ENCODE data around the gene POM121C.
"Not testable (repeated sequence)": the region's sequence is repeated elsewhere in the genome, so short reads cannot be mapped to it uniquely, and the experiment has no call there.

POM121C gene

GRCh38 chr7:75415428-75415817 is 70.7 kb downstream of the POM121C start:
- Histone ChIP-seq H3K4me1 (ENCODE audit: control insufficient read depth in 5 of 5, insufficient read depth in 5 of 5, low read length in 5 of 5) (peaks cover 0 to 21% (median 6%) of the 10 kb centered on the region in 5 donors), H3K36me3 (ENCODE audit: control insufficient read depth in 5 of 5, insufficient read depth in 5 of 5, low read length in 5 of 5) (peaks cover 0 to 24% (median 5%) of the 10 kb centered on the region in 5 donors)
- H3K27ac ChIP-seq (ENCODE audit: low read depth, low read length); H3K9me3 ChIP-seq (ENCODE audit: control insufficient read depth in 5 of 5, low read length in 5 of 5); H3K9ac ChIP-seq (ENCODE audit: low read length in 5 of 5); H3K27me3 ChIP-seq (ENCODE audit: control insufficient read depth in 5 of 5, insufficient read depth in 4 of 5, low read length in 5 of 5); H3K4me3 ChIP-seq (ENCODE audit: low read depth in 1 of 5, low read length in 5 of 5): not testable (repeated sequence)

- not testable (repeated sequence) for H3K9me3 ChIP-seq (ENCODE audit: control insufficient read depth in 5 of 5, low read length in 5 of 5); H3K4me3 ChIP-seq (ENCODE audit: low read depth in 1 of 5, low read length in 5 of 5); H3K27ac ChIP-seq (ENCODE audit: low read depth, low read length); H3K27me3 ChIP-seq (ENCODE audit: control insufficient read depth in 5 of 5, insufficient read depth in 4 of 5, low read length in 5 of 5); H3K9ac ChIP-seq (ENCODE audit: low read length in 5 of 5)
- Histone ChIP-seq H3K4me1 (ENCODE audit: control insufficient read depth in 5 of 5, insufficient read depth in 5 of 5, low read length in 5 of 5) (peaks cover 0 to 17% (median 6%) of the 10 kb centered on the region in 5 donors), H3K36me3 (ENCODE audit: control insufficient read depth in 5 of 5, insufficient read depth in 5 of 5, low read length in 5 of 5) (peaks cover 0 to 23% (median 5%) of the 10 kb centered on the region in 5 donors)
Observed at GRCh38 chr7:75414708-75415427, 71.2 kb downstream of the POM121C start.

- H3K27me3 ChIP-seq (ENCODE audit: control insufficient read depth in 5 of 5, insufficient read depth in 4 of 5, low read length in 5 of 5); H3K9me3 ChIP-seq (ENCODE audit: control insufficient read depth in 5 of 5, low read length in 5 of 5); H3K27ac ChIP-seq (ENCODE audit: low read depth, low read length); H3K4me3 ChIP-seq (ENCODE audit: low read depth in 1 of 5, low read length in 5 of 5); H3K9ac ChIP-seq (ENCODE audit: low read length in 5 of 5): not testable (repeated sequence)
- peaks cover 0 to 18% (median 4%) of the 10 kb centered on the region in 5 donors for H3K36me3 ChIP-seq (ENCODE audit: control insufficient read depth in 5 of 5, insufficient read depth in 5 of 5, low read length in 5 of 5)
- H3K4me1 ChIP-seq (ENCODE audit: control insufficient read depth in 5 of 5, insufficient read depth in 5 of 5, low read length in 5 of 5), result peaks cover 0 to 14% (median 6%) of the 10 kb centered on the region in 5 donors
Observed at GRCh38 chr7:75414204-75414603, 71.9 kb downstream of the POM121C start.

GRCh38 chr7:75410823-75411173 is 75.3 kb downstream of the POM121C start:
- not testable (repeated sequence) for H3K9me3 ChIP-seq (ENCODE audit: control insufficient read depth in 5 of 5, low read length in 5 of 5); H3K27me3 ChIP-seq (ENCODE audit: control insufficient read depth in 5 of 5, insufficient read depth in 4 of 5, low read length in 5 of 5); H3K4me1 ChIP-seq (ENCODE audit: control insufficient read depth in 5 of 5, insufficient read depth in 5 of 5, low read length in 5 of 5); H3K4me3 ChIP-seq (ENCODE audit: low read depth in 1 of 5, low read length in 5 of 5); H3K9ac ChIP-seq (ENCODE audit: low read length in 5 of 5); H3K27ac ChIP-seq (ENCODE audit: low read depth, low read length); H3K36me3 ChIP-seq (ENCODE audit: control insufficient read depth in 5 of 5, insufficient read depth in 5 of 5, low read length in 5 of 5)

- not testable (repeated sequence) for H3K36me3 ChIP-seq (ENCODE audit: control insufficient read depth in 5 of 5, insufficient read depth in 5 of 5, low read length in 5 of 5); H3K9ac ChIP-seq (ENCODE audit: low read length in 5 of 5); H3K4me1 ChIP-seq (ENCODE audit: control insufficient read depth in 5 of 5, insufficient read depth in 5 of 5, low read length in 5 of 5); H3K27ac ChIP-seq (ENCODE audit: low read depth, low read length); H3K9me3 ChIP-seq (ENCODE audit: control insufficient read depth in 5 of 5, low read length in 5 of 5); H3K27me3 ChIP-seq (ENCODE audit: control insufficient read depth in 5 of 5, insufficient read depth in 4 of 5, low read length in 5 of 5); H3K4me3 ChIP-seq (ENCODE audit: low read depth in 1 of 5, low read length in 5 of 5)
Observed at GRCh38 chr7:75409880-75410822, 75.9 kb downstream of the POM121C start.

GRCh38 chr7:75404663-75405062 is 81.4 kb downstream of the POM121C start:
- H3K9me3 ChIP-seq (ENCODE audit: control insufficient read depth in 5 of 5, low read length in 5 of 5); H3K9ac ChIP-seq (ENCODE audit: low read length in 5 of 5); H3K4me3 ChIP-seq (ENCODE audit: low read depth in 1 of 5, low read length in 5 of 5): not testable (repeated sequence)

GRCh38 chr7:75403455-75404443 is 82.3 kb downstream of the POM121C start:
- not testable (repeated sequence) for H3K4me3 ChIP-seq (ENCODE audit: low read depth in 1 of 5, low read length in 5 of 5); H3K27me3 ChIP-seq (ENCODE audit: control insufficient read depth in 5 of 5, insufficient read depth in 4 of 5, low read length in 5 of 5); H3K4me1 ChIP-seq (ENCODE audit: control insufficient read depth in 5 of 5, insufficient read depth in 5 of 5, low read length in 5 of 5); H3K9ac ChIP-seq (ENCODE audit: low read length in 5 of 5); H3K27ac ChIP-seq (ENCODE audit: low read depth, low read length); H3K9me3 ChIP-seq (ENCODE audit: control insufficient read depth in 5 of 5, low read length in 5 of 5); H3K36me3 ChIP-seq (ENCODE audit: control insufficient read depth in 5 of 5, insufficient read depth in 5 of 5, low read length in 5 of 5)

More at GRCh38 chr7:75404663-75405062, 81.4 kb downstream of the POM121C start:
- not testable (repeated sequence) for H3K36me3 ChIP-seq (ENCODE audit: control insufficient read depth in 5 of 5, insufficient read depth in 5 of 5, low read length in 5 of 5); H3K4me1 ChIP-seq (ENCODE audit: control insufficient read depth in 5 of 5, insufficient read depth in 5 of 5, low read length in 5 of 5); H3K27ac ChIP-seq (ENCODE audit: low read depth, low read length); H3K27me3 ChIP-seq (ENCODE audit: control insufficient read depth in 5 of 5, insufficient read depth in 4 of 5, low read length in 5 of 5)

- not testable (repeated sequence) for H3K36me3 ChIP-seq (ENCODE audit: control insufficient read depth in 5 of 5, insufficient read depth in 5 of 5, low read length in 5 of 5); H3K4me3 ChIP-seq (ENCODE audit: low read depth in 1 of 5, low read length in 5 of 5)
Observed at GRCh38 chr7:75400575-75400974, 85.5 kb downstream of the POM121C start.

GRCh38 chr7:75398771-75399700 is 87.1 kb downstream of the POM121C start:
- H3K36me3 ChIP-seq (ENCODE audit: control insufficient read depth in 5 of 5, insufficient read depth in 5 of 5, low read length in 5 of 5); H3K9ac ChIP-seq (ENCODE audit: low read length in 5 of 5); H3K9me3 ChIP-seq (ENCODE audit: control insufficient read depth in 5 of 5, low read length in 5 of 5): not testable (repeated sequence)

More at GRCh38 chr7:75400575-75400974, 85.5 kb downstream of the POM121C start:
- H3K9me3 ChIP-seq (ENCODE audit: control insufficient read depth in 5 of 5, low read length in 5 of 5); H3K27ac ChIP-seq (ENCODE audit: low read depth, low read length); H3K27me3 ChIP-seq (ENCODE audit: control insufficient read depth in 5 of 5, insufficient read depth in 4 of 5, low read length in 5 of 5); H3K9ac ChIP-seq (ENCODE audit: low read length in 5 of 5); H3K4me1 ChIP-seq (ENCODE audit: control insufficient read depth in 5 of 5, insufficient read depth in 5 of 5, low read length in 5 of 5): not testable (repeated sequence)

More at GRCh38 chr7:75398771-75399700, 87.1 kb downstream of the POM121C start:
- not testable (repeated sequence) for H3K4me3 ChIP-seq (ENCODE audit: low read depth in 1 of 5, low read length in 5 of 5); H3K27me3 ChIP-seq (ENCODE audit: control insufficient read depth in 5 of 5, insufficient read depth in 4 of 5, low read length in 5 of 5); H3K4me1 ChIP-seq (ENCODE audit: control insufficient read depth in 5 of 5, insufficient read depth in 5 of 5, low read length in 5 of 5); H3K27ac ChIP-seq (ENCODE audit: low read depth, low read length)

All from subcutaneous abdominal adipose tissue (tissue), 5 donors.